ENCODE results near the gene OLFML1.

- TF ChIP-seq, protein P1, sequence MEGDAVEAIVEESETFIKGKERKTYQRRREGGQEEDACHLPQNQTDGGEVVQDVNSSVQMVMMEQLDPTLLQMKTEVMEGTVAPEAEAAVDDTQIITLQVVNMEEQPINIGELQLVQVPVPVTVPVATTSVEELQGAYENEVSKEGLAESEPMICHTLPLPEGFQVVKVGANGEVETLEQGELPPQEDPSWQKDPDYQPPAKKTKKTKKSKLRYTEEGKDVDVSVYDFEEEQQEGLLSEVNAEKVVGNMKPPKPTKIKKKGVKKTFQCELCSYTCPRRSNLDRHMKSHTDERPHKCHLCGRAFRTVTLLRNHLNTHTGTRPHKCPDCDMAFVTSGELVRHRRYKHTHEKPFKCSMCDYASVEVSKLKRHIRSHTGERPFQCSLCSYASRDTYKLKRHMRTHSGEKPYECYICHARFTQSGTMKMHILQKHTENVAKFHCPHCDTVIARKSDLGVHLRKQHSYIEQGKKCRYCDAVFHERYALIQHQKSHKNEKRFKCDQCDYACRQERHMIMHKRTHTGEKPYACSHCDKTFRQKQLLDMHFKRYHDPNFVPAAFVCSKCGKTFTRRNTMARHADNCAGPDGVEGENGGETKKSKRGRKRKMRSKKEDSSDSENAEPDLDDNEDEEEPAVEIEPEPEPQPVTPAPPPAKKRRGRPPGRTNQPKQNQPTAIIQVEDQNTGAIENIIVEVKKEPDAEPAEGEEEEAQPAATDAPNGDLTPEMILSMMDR (IDR thresholded peaks at IDR 0.05) = no peak
- TF ChIP-seq POLR2A (IDR thresholded peaks at IDR 0.05) = no peak
Observed at GRCh38 chr11:7494086-7494745, 8.9 kb downstream of the OLFML1 start.

All from right lobe of liver (tissue), 4 donors.